Measurements from ENCODE around the gene ATP2C2. TPM values are rescaled to one million over a fixed set of nuclear protein-coding genes. Genes with fewer than 3 reads are reported as not detected.
A peak's percentile ranks its signal among the peaks of the same experiment; 100 is the strongest.

The ATP2C2 gene
- total and polyA plus RNA-seq, 9 of the 15 experiments (the other 6 are each of a cell fraction or from before 2014, with no cell fraction given): 0.75 TPM; not detected in 8

GRCh38 chr16:84504420-84505248 is 136.3 kb downstream of the ATP2C2 start, which contains the start of gene MEAK7 (continued):
- TF ChIP-seq NCOA2 (IDR thresholded peaks at IDR 0.05; ENCODE audit: partially characterized antibody in 2 of 2) (no peak), TAL1 (IDR thresholded peaks at IDR 0.05) (no peak), POLR2AphosphoS5 (IDR thresholded peaks at IDR 0.05; ENCODE audit: control insufficient read depth, insufficient read depth, low read depth, low read length) (peak; percentile 76), RBFOX2 (IDR thresholded peaks at IDR 0.05; ENCODE audit: low read depth, low read length) (peak; percentile 91), FOXP1 (CRISPR knock-in tag; IDR thresholded peaks at IDR 0.05) (peak; percentile 62), PRMT5 (CRISPR knock-in tag; IDR thresholded peaks at IDR 0.05) (no peak), CBX3 (IDR thresholded peaks at IDR 0.05; ENCODE audit: borderline replicate concordance in 1 of 2, low read length in 2 of 2) (no peak), KDM1A (IDR thresholded peaks at IDR 0.05) (no peak), LCOR (CRISPR knock-in tag; IDR thresholded peaks at IDR 0.05) (peak; percentile 43; the same call in 1 of the 2 replicates), CTBP1 (IDR thresholded peaks at IDR 0.05; ENCODE audit: borderline replicate concordance) (peak; percentile 85), SREBF1 (IDR thresholded peaks at IDR 0.05; ENCODE audit: borderline replicate concordance, low read depth, low read length) (no peak), CCAR2 (IDR thresholded peaks at IDR 0.05; ENCODE audit: low read depth, low read length) (no peak), NRF1 (conservative IDR thresholded peaks at IDR 0.05 in 1 of 2, IDR thresholded peaks at IDR 0.05 in 1 of 2) (peak; percentile 85 to 88), ZNF318 (IDR thresholded peaks at IDR 0.05; ENCODE audit: borderline replicate concordance in 1 of 2, low read depth in 1 of 2) (no peak), SUPT5H (IDR thresholded peaks at IDR 0.05) (peak; percentile 88)
- TF ChIP-seq, protein P1, sequence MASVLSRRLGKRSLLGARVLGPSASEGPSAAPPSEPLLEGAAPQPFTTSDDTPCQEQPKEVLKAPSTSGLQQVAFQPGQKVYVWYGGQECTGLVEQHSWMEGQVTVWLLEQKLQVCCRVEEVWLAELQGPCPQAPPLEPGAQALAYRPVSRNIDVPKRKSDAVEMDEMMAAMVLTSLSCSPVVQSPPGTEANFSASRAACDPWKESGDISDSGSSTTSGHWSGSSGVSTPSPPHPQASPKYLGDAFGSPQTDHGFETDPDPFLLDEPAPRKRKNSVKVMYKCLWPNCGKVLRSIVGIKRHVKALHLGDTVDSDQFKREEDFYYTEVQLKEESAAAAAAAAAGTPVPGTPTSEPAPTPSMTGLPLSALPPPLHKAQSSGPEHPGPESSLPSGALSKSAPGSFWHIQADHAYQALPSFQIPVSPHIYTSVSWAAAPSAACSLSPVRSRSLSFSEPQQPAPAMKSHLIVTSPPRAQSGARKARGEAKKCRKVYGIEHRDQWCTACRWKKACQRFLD (CRISPR knock-in tag; IDR thresholded peaks at IDR 0.05): no peak

Data from K562 (cell line).